CD4-positive, alpha-beta T cell (primary cell): ENCODE results near the gene HADHB. TPM values are rescaled to one million over a fixed set of nuclear protein-coding genes. Genes with fewer than 3 reads are reported as not detected.

ENCODE experiments used
- ATAC-seq: fragments of 200-7000 bp; cut with Tn5 transposase; one replicate; pipeline ENCODE4 v1.10.0; 2022; ENCODE audit warnings: mild to moderate bottlenecking; ENCODE audit not compliant: poor library complexity
- CTCF ChIA-PET: fragments of 350-600 bp; sonication (Branson Sonifier 250); formaldehyde crosslinking; loops from one replicate; lab custom pipeline; 2021; ENCODE audit warnings: antibody characterized with exemption, inconsistent platforms; lab: Charles Lee
- POLR2A ChIA-PET: fragments of 350-600 bp; sonication (Branson Sonifier 250); formaldehyde crosslinking; loops from one replicate; lab custom pipeline; 2021; ENCODE audit warnings: antibody characterized with exemption, inconsistent platforms; lab: Charles Lee
- DNase-seq, 14 experiments: peaks; one replicate each; pipeline ENCODE4 v3.0.0-alpha.2; 2013 to 2020; ENCODE audit warnings: mixed read lengths in 2 of 14
- H3K27ac ChIP-seq, 2 donors: one replicate each; pipeline versions ENCODE4 v1.5.1 to v1.7.0; 2013; ENCODE audit warnings: low read length in 2 of 2, low read depth in 1 of 2, mild to moderate bottlenecking in 1 of 2
- H3K27me3 ChIP-seq, 2 experiments: 1 replicate in 1 of 2; 2 replicates in 1 of 2; pipeline versions ENCODE4 v1.6.1 to v1.7.0; 2013; ENCODE audit warnings: low read length in 2 of 2, control low read depth in 1 of 2, mild to moderate bottlenecking in 1 of 2, moderate library complexity in 1 of 2; ENCODE audit not compliant: insufficient read depth in 2 of 2, control insufficient read depth in 1 of 2
- H3K36me3 ChIP-seq: one replicate; pipeline ENCODE4 v1.6.1; 2013; ENCODE audit warnings: low read length, control low read depth; ENCODE audit not compliant: insufficient read depth
- H3K4me1 ChIP-seq: one replicate; pipeline ENCODE4 v1.6.1; 2013; ENCODE audit warnings: low read length, control low read depth; ENCODE audit not compliant: insufficient read depth
- H3K4me3 ChIP-seq: one replicate; pipeline ENCODE4 v1.5.1; 2013; ENCODE audit warnings: mild to moderate bottlenecking, low read length, moderate library complexity
- H3K9me3 ChIP-seq, 2 experiments: 1 replicate in 1 of 2; 2 replicates in 1 of 2; pipeline versions ENCODE4 v1.6.1 to v1.7.0; 2013; ENCODE audit warnings: low read length in 2 of 2, mild to moderate bottlenecking in 2 of 2, control low read depth in 1 of 2, moderate library complexity in 1 of 2; ENCODE audit not compliant: control insufficient read depth in 1 of 2, insufficient read depth in 1 of 2
- H3K27ac Mint-ChIP-seq: one replicate; pipeline ENCODE4 v1.8.0; 2020; ENCODE audit warnings: mixed read lengths
- H3K27me3 Mint-ChIP-seq: one replicate; pipeline ENCODE4 v1.8.0; 2021; ENCODE audit warnings: mixed read lengths
- H3K36me3 Mint-ChIP-seq: one replicate; pipeline ENCODE4 v1.8.0; 2021; ENCODE audit warnings: low read depth, mixed read lengths
- H3K4me1 Mint-ChIP-seq: one replicate; pipeline ENCODE4 v1.8.0; 2021; ENCODE audit warnings: low read depth, mixed read lengths
- H3K4me3 Mint-ChIP-seq: one replicate; pipeline ENCODE4 v1.8.0; 2020; ENCODE audit warnings: mild to moderate bottlenecking, mixed read lengths
- H3K9me3 Mint-ChIP-seq: one replicate; pipeline ENCODE4 v1.8.0; 2020; ENCODE audit warnings: mixed read lengths
- intact Hi-C, 2 experiments: fragments of 100-400 bp; cut with DNase I in 1 of 2; cut with micrococcal nuclease in 1 of 2; formaldehyde crosslinking; loops; one replicate each; pipeline versions ENCODE4 v1.15.1 to v1.9.0; 2023 to 2025; cut with DNase I, micrococcal nuclease
- total RNA-seq, 174 experiments: library from RNA in 2 of 174; stranded (reverse) in 2 of 174; gene quantifications; one replicate each; pipeline ENCODE4 v1.2.3 and lab custom pipeline; 2021 to 2026
- TF ChIP-seq, protein P1 (sequence below): fragments of 200-600 bp; IDR thresholded peaks from one replicate; pipeline ENCODE4 v1.8.0; 2022; ENCODE audit warnings: antibody characterized with exemption, mild to moderate bottlenecking

The HADHB gene
- total RNA-seq, 2 experiments from 2014 or later: 25.2 to 30.3 TPM

- no peak overlapping the region for H3K27ac Mint-ChIP-seq
- H3K4me1 Mint-ChIP-seq: no peaks in the 10 kb centered on the region
- no peak for DNase-seq
- H3K36me3 ChIP-seq: peaks cover 24% of the 10 kb centered on the region
- H3K4me1 ChIP-seq: no peaks in the 10 kb centered on the region
- ChIA-PET POLR2A (interaction anchor here (2.1 kb wide), 1 partner anchor 10 kb away, joined by 7 read pairs; no protein-coding TSS in a partner anchor), CTCF (interaction anchor here (0.6 kb wide), 1 partner anchor 59 kb away, joined by 3 read pairs; no protein-coding TSS in a partner anchor)
- no peaks in the 10 kb centered on the region for H3K9me3 ChIP-seq
- no peak overlapping the region for H3K4me3 ChIP-seq
- no peak overlapping the region for H3K4me3 Mint-ChIP-seq
- intact Hi-C loops: loop anchor here in 1 of 2 experiments (5.0 kb wide), 1 partner anchor 37 kb away; no protein-coding TSS in a partner anchor
- H3K27me3 ChIP-seq: no peaks in the 10 kb centered on the region
- no peaks in the 10 kb centered on the region for H3K9me3 Mint-ChIP-seq
- no peaks in the 10 kb centered on the region for H3K27me3 Mint-ChIP-seq
- no peak for ATAC-seq
- H3K36me3 Mint-ChIP-seq: peaks cover 36% of the 10 kb centered on the region
- TF ChIP-seq, protein P1, sequence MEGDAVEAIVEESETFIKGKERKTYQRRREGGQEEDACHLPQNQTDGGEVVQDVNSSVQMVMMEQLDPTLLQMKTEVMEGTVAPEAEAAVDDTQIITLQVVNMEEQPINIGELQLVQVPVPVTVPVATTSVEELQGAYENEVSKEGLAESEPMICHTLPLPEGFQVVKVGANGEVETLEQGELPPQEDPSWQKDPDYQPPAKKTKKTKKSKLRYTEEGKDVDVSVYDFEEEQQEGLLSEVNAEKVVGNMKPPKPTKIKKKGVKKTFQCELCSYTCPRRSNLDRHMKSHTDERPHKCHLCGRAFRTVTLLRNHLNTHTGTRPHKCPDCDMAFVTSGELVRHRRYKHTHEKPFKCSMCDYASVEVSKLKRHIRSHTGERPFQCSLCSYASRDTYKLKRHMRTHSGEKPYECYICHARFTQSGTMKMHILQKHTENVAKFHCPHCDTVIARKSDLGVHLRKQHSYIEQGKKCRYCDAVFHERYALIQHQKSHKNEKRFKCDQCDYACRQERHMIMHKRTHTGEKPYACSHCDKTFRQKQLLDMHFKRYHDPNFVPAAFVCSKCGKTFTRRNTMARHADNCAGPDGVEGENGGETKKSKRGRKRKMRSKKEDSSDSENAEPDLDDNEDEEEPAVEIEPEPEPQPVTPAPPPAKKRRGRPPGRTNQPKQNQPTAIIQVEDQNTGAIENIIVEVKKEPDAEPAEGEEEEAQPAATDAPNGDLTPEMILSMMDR: no peak
- no peak overlapping the region for H3K27ac ChIP-seq
These were observed 45.3 kb downstream of the HADHB start for GRCh38 chr2:26290001-26290400.

DNA sequence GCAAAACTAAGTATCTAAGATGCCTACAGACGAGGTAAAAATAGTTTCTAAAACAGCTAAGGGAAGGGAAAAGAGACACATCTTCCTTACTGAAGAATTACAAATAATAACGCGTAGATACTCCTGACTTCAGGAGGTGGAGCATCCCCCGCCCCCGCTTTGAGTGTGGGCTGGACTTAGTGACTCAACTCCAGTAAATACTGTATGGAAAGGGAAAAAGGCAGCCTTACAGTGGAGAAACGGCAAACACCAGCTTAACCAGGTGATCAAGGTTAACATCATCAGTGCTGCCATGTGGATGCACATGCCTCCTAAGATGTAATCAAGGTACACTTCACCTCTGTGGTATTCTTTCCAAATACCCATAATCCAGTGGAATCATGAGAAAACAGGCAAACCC lies 47.9 kb downstream of the HADHB start:
- TF ChIP-seq, protein P1: no peak
- Histone ChIP-seq H3K27ac (no peak overlapping the region), H3K4me1 (no peaks in the 10 kb centered on the region), H3K4me3 (no peak overlapping the region), H3K9me3 (no peaks in the 10 kb centered on the region), H3K27me3 (no peaks in the 10 kb centered on the region), H3K36me3 (peaks cover 11% of the 10 kb centered on the region)
- Mint-ChIP-seq H3K4me1 (no peaks in the 10 kb centered on the region), H3K9me3 (no peaks in the 10 kb centered on the region), H3K36me3 (peaks cover 17% of the 10 kb centered on the region), H3K27ac (no peak overlapping the region), H3K27me3 (no peaks in the 10 kb centered on the region), H3K4me3 (no peak overlapping the region)
- ChIA-PET CTCF (no interaction called here), POLR2A (interaction anchor here (1.7 kb wide), 1 partner anchor 49 kb away, joined by 4 read pairs; the partner anchor contains the start of genes HADHA and HADHB)
- intact Hi-C loops: loop anchor here in 1 of 2 experiments (5.0 kb wide), 1 partner anchor 35 kb away; no protein-coding TSS in a partner anchor
- no peak for DNase-seq
- no peak for ATAC-seq

DNA sequence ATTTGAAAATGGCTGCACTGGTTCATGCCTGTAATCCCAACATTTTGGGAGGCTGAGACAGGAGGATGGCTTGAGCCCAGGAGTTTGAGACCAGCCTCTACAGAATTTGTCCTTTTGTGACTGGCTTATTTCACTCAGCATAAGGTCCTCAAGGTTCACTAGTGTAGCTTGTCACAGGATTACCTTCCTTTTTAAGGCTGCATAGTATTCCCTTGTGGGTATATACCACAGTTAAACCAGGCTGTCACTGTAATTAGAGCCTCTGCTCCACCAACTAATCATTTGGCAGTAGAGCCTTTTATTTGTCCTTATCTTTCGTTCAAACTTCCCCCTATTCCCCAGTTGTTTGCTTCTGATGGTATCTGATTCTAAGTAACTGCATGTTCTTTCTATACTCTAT lies 50.8 kb downstream of the HADHB start:
- Mint-ChIP-seq H3K36me3 (no peaks in the 10 kb centered on the region), H3K27me3 (no peaks in the 10 kb centered on the region), H3K27ac (no peak overlapping the region), H3K4me3 (no peak overlapping the region), H3K4me1 (no peaks in the 10 kb centered on the region), H3K9me3 (no peaks in the 10 kb centered on the region)
- ATAC-seq (no peak), DNase-seq (no peak)
- H3K36me3 ChIP-seq: peaks cover 2% of the 10 kb centered on the region
- no peak overlapping the region for H3K27ac ChIP-seq
- TF ChIP-seq, protein P1: no peak
- H3K27me3 ChIP-seq: no peaks in the 10 kb centered on the region
- intact Hi-C loops: loop anchor here in 1 of 2 experiments (5.0 kb wide), 1 partner anchor 52 kb away; the partner anchor contains the start of genes ADGRF3 and SELENOI
- no peak overlapping the region for H3K4me3 ChIP-seq
- ChIA-PET POLR2A (no interaction called here), CTCF (no interaction called here)
- H3K9me3 ChIP-seq: no peaks in the 10 kb centered on the region
- H3K4me1 ChIP-seq: peaks cover 19% of the 10 kb centered on the region
